Heart left ventricle (tissue), 16 donors: ENCODE results near the gene SLC26A9. TPM values are rescaled to one million over a fixed set of nuclear protein-coding genes. Genes with fewer than 3 reads are reported as not detected.

Experiments used
- ATAC-seq, 4 donors: fragments of 200-7000 bp; cut with Tn5 transposase; one replicate each; pipeline ENCODE4 v1.9.1; 2020 to 2022; ENCODE audit warnings: moderate library complexity in 4 of 4, mild to moderate bottlenecking in 3 of 4, moderate number of reproducible peaks in 1 of 4
- DNase-seq, 5 donors: peaks; one replicate each; pipeline ENCODE4 v3.0.0-alpha.2; 2020
- H3K27ac ChIP-seq, 12 donors: fragments of 200-600 bp; sonication (generic) in 4 of 12; one replicate each; pipeline versions ENCODE4 v1.5.0 to v1.8.0; 2016 to 2022; ENCODE audit warnings: mild to moderate bottlenecking in 2 of 12
- H3K27me3 ChIP-seq, 9 donors: fragments of 200-600 bp; sonication (generic) in 2 of 9; one replicate each; pipeline versions ENCODE4 v1.5.1 to v1.8.0; 2016 to 2022; ENCODE audit warnings: mild to moderate bottlenecking in 3 of 9
- H3K36me3 ChIP-seq, 9 donors: fragments of 200-600 bp; sonication (generic) in 2 of 9; one replicate each; pipeline versions ENCODE4 v1.5.0 to v1.8.0; 2018 to 2022; ENCODE audit warnings: mild to moderate bottlenecking in 2 of 9
- H3K4me1 ChIP-seq, 12 donors: fragments of 200-600 bp; sonication (generic) in 4 of 12; one replicate each; pipeline versions ENCODE4 v1.5.0 to v1.8.0; 2016 to 2022; ENCODE audit warnings: mild to moderate bottlenecking in 3 of 12
- H3K4me3 ChIP-seq, 12 donors: fragments of 200-600 bp; sonication (generic) in 4 of 12; one replicate each; pipeline versions ENCODE4 v1.5.0 to v1.8.0; 2017 to 2022; ENCODE audit warnings: mild to moderate bottlenecking in 9 of 12, moderate library complexity in 4 of 12
- H3K9me3 ChIP-seq, 12 donors: fragments of 200-600 bp; sonication (generic) in 4 of 12; one replicate each; pipeline versions ENCODE4 v1.5.0 to v1.8.0; 2016 to 2022; ENCODE audit warnings: mild to moderate bottlenecking in 1 of 12
- POLR2A ChIP-seq, 2 donors: fragments of 450-650 bp; IDR thresholded peaks; one replicate each; pipeline ENCODE4 v1.6.1; 2017; ENCODE audit warnings: antibody characterized with exemption in 2 of 2, mild to moderate bottlenecking in 2 of 2, moderate library complexity in 2 of 2
- WGBS, 4 donors: extraction: QIAGEN DNeasy Blood & Tissue Kit in 2 of 4; methylation state at CpG; one replicate each; pipeline versions ENCODE4 v1.1.5 to v1.1.7; 2013 to 2018; 5-methylcytosine and 5-hydroxymethylcytosine counted together
- intact Hi-C, 10 donors: fragments of 100-400 bp; cut with DNase I; formaldehyde crosslinking; loops; one replicate each; pipeline versions ENCODE4 v1.11.1 to v1.14.2; 2022
- polyA plus RNA-seq, 2 donors: library from polyadenylated mRNA; stranded (reverse); fragments of 200-250 nt; gene quantifications; one replicate each; pipeline ENCODE4 v1.2.3, GENCODE V29; 2013
- total RNA-seq, 9 donors: library from RNA; depleted of rRNA in 2 of 9; stranded (reverse); fragments of >200 nt in 2 of 9; fragmentation: NEBNext Ultra II Directional in 3 of 9; extraction: Animal tissue kit (Norgen Biotek cat#: 25700) in 3 of 9; gene quantifications; one replicate each; pipeline versions ENCODE4 v1.1.0 to v1.2.4, GENCODE V29; 2016 to 2023
- TF ChIP-seq, protein P1 (sequence below), 12 donors: fragments of 200-600 bp; sonication (generic) in 4 of 12; IDR thresholded peaks; one replicate each; pipeline versions ENCODE4 v1.5.0 to v1.8.0; 2018 to 2022; ENCODE audit warnings: antibody characterized with exemption in 12 of 12, mild to moderate bottlenecking in 5 of 12
- donor health status: ischemic (EF 13 %, LVEDD 7.1; RV severe dilation, severe dysfunction).
- donor health status: healthy with polysubstance abuse.
- donor health status: DM: no; HTN: yes; CAD: no.
- donor health status: DM: no; HTN: no; CAD: no.
- donor health status: ischemic (EF 25% LVEDD 6.9; RV normal size, moderate dysfunction).
- donor health status: ischemic (EF 25% LVEDD 5.7; RV mildly dilated, moderate dysfunction).
- donor health status: healthy.
- donor health status: DM: yes; HTN: yes; CAD: no.
- donor health status: ischemic (EF 35%, LVEDD 5.7; RV mildly dilated, moderate dysfunction).
- donor health status: nonischemic (EF 11% LVEDD 7.7; RV severe dilation, severe dysfunction).
- donor health status: DM: yes; HTN: yes; CAD: no.
- donor health status: PGD.
- donor health status: ischemic (EF 29% LVEDD 5.4; RV normal size, mild dysfunction).
- donor health status: nonischemic (EF 23%, LVEDD 6.1; RV moderate dilation, normal function).

SLC26A9 gene
- total and polyA plus RNA-seq, 11 donors, result 4.1 to 39.6 (median 11.0) TPM

DNA sequence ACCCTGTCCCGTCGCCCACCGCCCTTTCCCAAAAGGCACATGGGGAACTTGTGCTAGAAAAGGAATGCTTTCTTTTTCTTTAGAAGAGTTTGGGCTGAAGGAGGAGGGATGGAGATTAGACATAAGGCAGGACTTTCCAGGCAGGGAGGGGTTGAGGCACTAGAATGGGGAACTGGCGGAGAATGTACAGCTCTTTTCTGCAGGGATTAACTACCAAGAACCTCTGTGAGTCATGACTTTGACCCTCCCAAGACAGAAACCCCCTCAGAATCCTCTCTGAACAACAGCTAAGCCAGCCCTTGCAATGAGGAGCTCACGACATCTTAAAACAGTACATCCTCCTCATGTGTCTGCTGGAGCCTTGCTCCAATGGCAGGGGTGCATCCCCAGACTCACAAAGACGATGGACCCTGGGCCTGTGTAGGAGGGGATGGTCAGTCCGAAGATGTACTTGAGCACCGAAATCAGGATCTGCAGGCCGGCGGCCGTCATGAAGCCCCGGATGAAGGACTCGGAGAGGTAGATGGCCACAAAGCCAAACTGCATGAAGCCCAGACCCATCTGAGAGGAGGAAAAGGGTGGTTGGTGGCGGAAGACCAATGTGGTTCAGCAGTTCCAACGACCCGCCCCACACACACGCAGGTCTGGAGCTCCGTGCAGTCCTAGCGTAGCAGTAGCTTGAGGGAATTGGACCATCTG, 13.6 kb downstream of the SLC26A9 start:
- ATAC-seq, result no peak
- intact Hi-C loops, result loop anchor here in 2 of 10 donors (5.0 kb wide), 1 partner anchor 33 kb away; no protein-coding TSS in a partner anchor
- TF ChIP-seq POLR2A (IDR thresholded peaks at IDR 0.05), result no peak
- TF ChIP-seq, protein P1, sequence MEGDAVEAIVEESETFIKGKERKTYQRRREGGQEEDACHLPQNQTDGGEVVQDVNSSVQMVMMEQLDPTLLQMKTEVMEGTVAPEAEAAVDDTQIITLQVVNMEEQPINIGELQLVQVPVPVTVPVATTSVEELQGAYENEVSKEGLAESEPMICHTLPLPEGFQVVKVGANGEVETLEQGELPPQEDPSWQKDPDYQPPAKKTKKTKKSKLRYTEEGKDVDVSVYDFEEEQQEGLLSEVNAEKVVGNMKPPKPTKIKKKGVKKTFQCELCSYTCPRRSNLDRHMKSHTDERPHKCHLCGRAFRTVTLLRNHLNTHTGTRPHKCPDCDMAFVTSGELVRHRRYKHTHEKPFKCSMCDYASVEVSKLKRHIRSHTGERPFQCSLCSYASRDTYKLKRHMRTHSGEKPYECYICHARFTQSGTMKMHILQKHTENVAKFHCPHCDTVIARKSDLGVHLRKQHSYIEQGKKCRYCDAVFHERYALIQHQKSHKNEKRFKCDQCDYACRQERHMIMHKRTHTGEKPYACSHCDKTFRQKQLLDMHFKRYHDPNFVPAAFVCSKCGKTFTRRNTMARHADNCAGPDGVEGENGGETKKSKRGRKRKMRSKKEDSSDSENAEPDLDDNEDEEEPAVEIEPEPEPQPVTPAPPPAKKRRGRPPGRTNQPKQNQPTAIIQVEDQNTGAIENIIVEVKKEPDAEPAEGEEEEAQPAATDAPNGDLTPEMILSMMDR (IDR thresholded peaks at IDR 0.05), result no peak
- peaks cover 0 to 26% (median 0%) of the 10 kb centered on the region in 12 donors for H3K4me1 ChIP-seq
- WGBS, 4 donors, result 94 to 97% (median 95%) methylated on average over 14 to 19 of the region's 19 CpGs
- no peaks in the 10 kb centered on the region for H3K36me3 ChIP-seq
- no peak overlapping the region for H3K4me3 ChIP-seq
- no peak overlapping the region for H3K27ac ChIP-seq
- no peaks in the 10 kb centered on the region for H3K9me3 ChIP-seq
- no peaks in the 10 kb centered on the region for H3K27me3 ChIP-seq
- DNase-seq, result no peak

GRCh38 chr1:205928317-205928716, 14.9 kb downstream of the SLC26A9 start:
- Histone ChIP-seq H3K36me3 (no peaks in the 10 kb centered on the region), H3K4me3 (no peak overlapping the region), H3K4me1 (peaks cover 0 to 13% (median 0%) of the 10 kb centered on the region in 12 donors), H3K27ac (no peak overlapping the region), H3K9me3 (no peaks in the 10 kb centered on the region), H3K27me3 (no peaks in the 10 kb centered on the region)
- DNase-seq (no peak), ATAC-seq (no peak)
- WGBS, 4 donors, result 93 to 96% (median 94%) methylated on average over 5 of the region's 5 CpGs
- TF ChIP-seq POLR2A (IDR thresholded peaks at IDR 0.05), result no peak
- TF ChIP-seq, protein P1 (IDR thresholded peaks at IDR 0.05), result no peak
- intact Hi-C loops, result loop anchor here in 2 of 10 donors (5.0 kb wide), 1 partner anchor 34 kb away; no protein-coding TSS in a partner anchor

- no peak for DNase-seq
- Histone ChIP-seq H3K27ac (no peak overlapping the region), H3K4me1 (peaks cover 0 to 7% (median 0%) of the 10 kb centered on the region in 12 donors), H3K4me3 (no peak overlapping the region), H3K9me3 (no peaks in the 10 kb centered on the region), H3K36me3 (no peaks in the 10 kb centered on the region), H3K27me3 (no peaks in the 10 kb centered on the region)
- WGBS, 4 donors, result 92 to 96% (median 95%) methylated on average over 11 to 12 of the region's 12 CpGs
- no peak for ATAC-seq
- TF ChIP-seq, protein P1 (IDR thresholded peaks at IDR 0.05), result no peak
- no peak for TF ChIP-seq POLR2A (IDR thresholded peaks at IDR 0.05)
- intact Hi-C loops, result loop anchor here in 2 of 10 donors (5.0 kb wide), 1 partner anchor 35 kb away; no protein-coding TSS in a partner anchor
Measured at GRCh38 chr1:205927676-205928075, 15.6 kb downstream of the SLC26A9 start.

DNA sequence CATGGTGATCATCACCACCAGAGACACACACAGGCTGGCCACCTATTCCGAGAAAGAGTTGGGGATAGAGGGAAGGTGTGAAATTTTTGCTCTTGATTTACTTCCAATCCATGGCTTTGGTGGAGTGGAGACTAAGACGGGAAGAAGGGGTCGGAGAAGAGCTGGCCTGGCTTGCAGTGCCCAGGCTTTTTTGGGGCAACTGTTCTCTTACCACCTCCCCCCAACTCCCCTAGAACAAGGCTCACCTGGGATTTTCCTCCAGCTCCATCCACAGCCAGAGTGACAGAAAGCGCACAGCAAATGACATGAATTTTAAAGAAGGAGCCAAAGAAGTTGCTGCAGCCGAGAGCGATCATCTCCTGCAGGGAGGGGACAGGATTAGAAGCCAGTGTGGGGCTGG, 16.0 kb downstream of the SLC26A9 start:
- Histone ChIP-seq H3K9me3 (no peaks in the 10 kb centered on the region), H3K36me3 (no peaks in the 10 kb centered on the region), H3K27me3 (no peaks in the 10 kb centered on the region), H3K4me1 (peaks cover 0 to 6% (median 0%) of the 10 kb centered on the region in 12 donors), H3K27ac (no peak overlapping the region), H3K4me3 (no peak overlapping the region)
- DNase-seq (no peak), ATAC-seq (no peak)
- TF ChIP-seq, protein P1 (IDR thresholded peaks at IDR 0.05), result no peak
- TF ChIP-seq POLR2A (IDR thresholded peaks at IDR 0.05), result no peak
- WGBS, 4 donors, result 95 to 98% (median 97%) methylated on average over 6 of the region's 6 CpGs
- intact Hi-C loops, result loop anchor here in 2 of 10 donors (5.0 kb wide), 1 partner anchor 35 kb away; no protein-coding TSS in a partner anchor
